Raji (cell line): Measurements from ENCODE around the gene NTM.

ENCODE experiments used
- POLR2A ChIP-seq: IDR thresholded peaks from 2 replicates; pipeline ENCODE4 v1.6.1; 2011; ENCODE audit warnings: low read depth, low read length, control low read depth; ENCODE audit not compliant: insufficient read depth

The NTM gene

GRCh38 chr11:132346558-132347148 is 976.2 kb downstream of the NTM start:
- no peak for TF ChIP-seq POLR2A

- TF ChIP-seq POLR2A = no peak
These were observed 977.0 kb downstream of the NTM start for GRCh38 chr11:132347156-132348090.

- no peak for TF ChIP-seq POLR2A
These were observed 979.7 kb downstream of the NTM start for GRCh38 chr11:132349811-132350733.

GRCh38 chr11:132351050-132351449 is 980.6 kb downstream of the NTM start:
- TF ChIP-seq POLR2A = no peak

- TF ChIP-seq POLR2A = no peak
These were observed 982.1 kb downstream of the NTM start for GRCh38 chr11:132352497-132352896.

- no peak for TF ChIP-seq POLR2A
These were observed 982.8 kb downstream of the NTM start for GRCh38 chr11:132353255-132353654.

- TF ChIP-seq POLR2A = no peak
These were observed 987.6 kb downstream of the NTM start for GRCh38 chr11:132357811-132358572.

- no peak for TF ChIP-seq POLR2A
These were observed 988.1 kb downstream of the NTM start for GRCh38 chr11:132358573-132358953.

GRCh38 chr11:132361011-132361550 is 990.7 kb downstream of the NTM start:
- no peak for TF ChIP-seq POLR2A

GRCh38 chr11:132365650-132366049 is 995.2 kb downstream of the NTM start:
- TF ChIP-seq POLR2A = no peak

- no peak for TF ChIP-seq POLR2A
These were observed 996.9 kb downstream of the NTM start for GRCh38 chr11:132367293-132367692.

GRCh38 chr11:132373405-132374143 is 1003.2 kb downstream of the NTM start:
- no peak for TF ChIP-seq POLR2A

GRCh38 chr11:132379540-132379939 is 1009.1 kb downstream of the NTM start:
- TF ChIP-seq POLR2A = no peak
